Fibroblast of skin of right biceps (primary cell): Measurements from ENCODE around the gene SV2C.
"Not testable (repeated sequence)": the region's sequence is repeated elsewhere in the genome, so short reads cannot be mapped to it uniquely, and the experiment has no call there.

Experiments
- DNase-seq: peaks from one replicate; pipeline ENCODE4 v3.0.0-alpha.2; 2013

Gene SV2C

DNA sequence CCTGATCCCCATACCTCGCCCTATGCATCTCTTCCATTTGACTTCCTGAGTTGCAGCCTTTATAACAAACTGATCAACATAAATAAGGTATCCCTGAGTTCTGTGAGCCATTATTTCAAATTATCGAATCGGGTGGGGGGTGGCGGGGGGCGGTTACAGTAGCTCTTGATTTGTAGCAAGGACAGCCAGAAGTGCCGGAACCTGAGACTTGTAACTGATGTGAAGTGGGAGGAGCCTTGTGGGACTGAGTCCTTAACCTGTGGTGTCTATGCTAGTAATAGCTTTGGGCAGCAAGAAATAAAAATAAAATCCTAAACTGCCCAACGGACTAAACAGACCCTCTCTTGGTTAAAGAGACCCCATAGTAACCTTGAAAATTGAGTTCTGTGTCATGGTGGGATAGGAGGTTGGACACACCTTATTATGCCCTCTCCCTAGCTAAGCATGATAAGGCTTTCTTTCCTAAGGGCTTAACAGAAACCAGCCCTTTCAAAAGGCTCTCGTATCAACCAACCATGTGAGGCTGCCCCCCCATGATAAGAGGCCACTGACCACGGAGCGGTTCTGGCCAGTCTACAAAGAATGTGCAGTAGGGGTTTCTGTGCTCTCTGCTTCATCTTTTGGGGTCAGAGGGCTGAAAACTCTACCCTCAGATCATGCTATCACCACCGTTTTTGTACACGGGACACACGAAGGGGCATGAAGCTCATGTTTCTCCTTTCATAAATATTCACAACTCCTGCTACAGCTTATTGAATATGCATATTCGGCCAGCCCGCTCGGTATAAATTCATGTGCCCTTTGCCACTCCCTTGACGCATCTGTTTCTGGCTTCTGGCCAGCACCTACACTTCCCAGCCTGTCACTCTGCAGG lies 280.4 kb downstream of the SV2C start:
- DNase-seq = no peak

GRCh38 chr5:76364226-76364589 lies 281.0 kb downstream of the SV2C start:
- DNase-seq = no peak

GRCh38 chr5:76365561-76365960 lies 282.4 kb downstream of the SV2C start:
- DNase-seq = no peak

- DNase-seq = no peak
Measured at GRCh38 chr5:76366596-76366995, 283.4 kb downstream of the SV2C start.

DNA sequence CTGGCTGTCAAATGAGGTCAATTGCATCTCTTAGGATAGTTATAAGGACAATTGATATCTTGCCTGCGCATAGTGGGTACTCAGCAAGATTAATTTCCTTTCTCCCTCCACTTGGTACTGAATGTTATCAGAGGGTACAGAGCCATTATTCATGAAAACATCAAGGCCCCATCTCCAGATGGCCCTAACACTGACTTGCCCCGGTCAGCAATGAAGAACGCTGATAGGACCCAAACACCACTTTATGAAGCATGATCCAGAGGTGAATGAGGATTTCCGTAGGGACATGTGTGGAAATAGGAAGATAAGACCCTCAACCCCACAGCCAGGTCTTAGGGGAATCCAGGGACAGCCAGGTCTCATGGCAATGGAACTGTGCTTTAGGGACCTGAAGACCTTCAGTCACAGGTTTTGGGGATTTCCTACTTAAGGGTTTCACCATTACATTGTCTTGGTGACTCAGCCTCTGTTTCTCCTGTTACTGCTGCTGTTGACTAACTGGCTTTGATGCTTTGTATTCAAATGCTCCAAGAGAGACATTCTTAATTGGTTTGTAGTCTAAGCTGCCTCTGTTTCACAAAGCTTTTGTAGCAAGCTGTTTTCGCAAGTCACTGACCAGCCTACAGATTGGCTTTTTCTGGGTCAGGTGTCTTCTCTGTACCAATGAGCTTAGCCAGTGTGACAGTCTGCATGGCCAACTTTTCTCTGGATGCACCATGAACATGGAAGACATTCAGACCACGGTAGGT lies 284.6 kb downstream of the SV2C start:
- DNase-seq = no peak

GRCh38 chr5:76368941-76369340 lies 285.8 kb downstream of the SV2C start:
- no peak for DNase-seq

DNA sequence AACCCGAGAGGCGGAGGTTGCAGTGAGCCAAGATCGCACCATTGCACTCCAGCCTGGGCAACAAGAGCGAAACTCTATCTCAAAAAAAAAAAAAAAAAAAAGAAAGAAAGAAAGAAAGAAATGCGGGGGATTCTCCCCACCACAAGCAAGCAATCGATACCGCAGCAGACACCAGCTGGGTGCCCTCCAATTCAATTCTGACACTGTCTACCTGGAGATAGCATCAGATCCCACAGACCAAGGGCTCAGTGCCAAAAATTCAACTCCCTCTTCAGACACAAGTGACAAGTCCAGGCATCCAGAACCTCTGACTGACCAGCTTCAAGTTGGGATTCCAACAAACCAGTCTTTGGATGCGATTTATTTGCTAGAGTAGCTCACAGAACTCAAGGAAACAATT lies 286.5 kb downstream of the SV2C start:
- not testable (repeated sequence) for DNase-seq

- DNase-seq = peak; percentile 7
Measured at GRCh38 chr5:76371960-76372322, 288.8 kb downstream of the SV2C start.

GRCh38 chr5:76372323-76373054 lies 289.3 kb downstream of the SV2C start:
- peak; percentile 96 for DNase-seq

DNA sequence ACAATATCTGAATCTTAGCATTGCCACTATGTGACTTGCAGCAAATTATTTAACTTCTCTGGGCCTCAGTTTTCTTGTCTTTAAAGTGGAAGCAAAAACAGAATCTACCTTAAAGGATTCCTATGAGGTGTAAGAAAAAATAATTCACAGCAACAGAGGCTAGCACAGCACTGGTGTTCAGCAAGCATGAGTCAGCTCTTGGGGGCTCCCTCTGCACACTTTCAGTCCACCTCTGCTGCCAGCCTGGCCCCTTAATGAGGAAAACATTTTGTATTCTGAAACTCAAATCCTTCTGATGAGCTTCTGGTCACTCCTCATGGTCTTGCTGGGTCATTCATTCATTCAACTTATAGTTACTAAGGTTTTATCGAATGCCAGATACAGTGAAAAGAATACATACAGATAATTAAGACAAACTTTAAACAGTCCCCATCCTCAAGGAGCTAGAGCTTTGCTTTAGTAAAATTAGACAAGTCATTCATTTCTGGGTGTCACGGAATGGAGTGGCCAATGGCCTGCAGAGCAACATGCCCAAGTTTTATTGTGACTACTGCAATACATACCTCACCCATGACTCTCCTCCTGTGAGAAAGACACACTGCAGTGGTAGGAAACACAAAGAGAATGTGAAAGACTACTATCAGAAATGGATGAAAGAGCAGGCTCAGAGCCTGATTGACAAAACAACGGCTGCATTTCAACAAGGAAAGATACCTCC lies 293.1 kb downstream of the SV2C start:
- peak; percentile 52 for DNase-seq

- no peak for DNase-seq
Measured at GRCh38 chr5:76376866-76377230, 293.7 kb downstream of the SV2C start.

- DNase-seq = no peak
Measured at GRCh38 chr5:76378355-76378754, 295.2 kb downstream of the SV2C start.

DNA sequence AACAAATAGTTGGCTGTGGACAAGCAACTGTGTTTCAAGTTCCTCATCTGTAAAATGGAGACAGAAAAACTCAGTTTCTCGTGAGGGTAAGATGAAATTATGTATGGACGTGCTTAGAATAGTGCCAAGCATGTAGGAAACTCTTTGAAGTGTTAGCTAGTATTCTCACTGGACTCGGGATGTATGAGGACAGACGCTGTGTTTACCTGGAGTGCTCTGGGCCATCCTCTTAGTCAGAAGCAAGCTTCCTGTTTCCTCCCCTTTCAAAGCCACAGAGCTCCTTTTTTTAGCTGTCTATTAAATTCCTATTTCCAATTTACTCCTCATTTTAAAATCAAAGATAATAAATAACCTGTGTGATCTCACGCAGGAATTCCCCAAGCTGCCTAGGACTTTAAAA lies 296.1 kb downstream of the SV2C start:
- DNase-seq = no peak

DNA sequence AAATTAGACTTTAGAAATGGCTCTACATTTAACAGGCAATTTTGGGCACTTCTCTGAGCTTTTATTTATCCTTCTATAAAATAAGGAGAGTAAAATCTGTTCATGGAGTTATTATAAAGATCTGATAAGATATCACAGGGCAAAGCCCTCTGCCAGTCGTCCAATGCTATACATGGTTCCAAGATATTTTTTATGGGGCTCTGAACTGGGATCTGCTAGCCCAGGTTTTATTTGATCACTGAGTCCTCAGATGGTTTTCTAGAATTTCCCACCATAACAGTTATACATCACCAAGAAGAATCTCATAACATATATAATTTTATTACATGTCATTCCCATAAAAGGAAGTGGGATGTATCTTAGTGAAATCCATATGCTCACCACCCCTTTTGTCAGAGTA lies 296.7 kb downstream of the SV2C start:
- DNase-seq = no peak

GRCh38 chr5:76380346-76381066 lies 297.3 kb downstream of the SV2C start:
- no peak for DNase-seq

GRCh38 chr5:76383126-76383832 lies 300.1 kb downstream of the SV2C start:
- no peak for DNase-seq

DNA sequence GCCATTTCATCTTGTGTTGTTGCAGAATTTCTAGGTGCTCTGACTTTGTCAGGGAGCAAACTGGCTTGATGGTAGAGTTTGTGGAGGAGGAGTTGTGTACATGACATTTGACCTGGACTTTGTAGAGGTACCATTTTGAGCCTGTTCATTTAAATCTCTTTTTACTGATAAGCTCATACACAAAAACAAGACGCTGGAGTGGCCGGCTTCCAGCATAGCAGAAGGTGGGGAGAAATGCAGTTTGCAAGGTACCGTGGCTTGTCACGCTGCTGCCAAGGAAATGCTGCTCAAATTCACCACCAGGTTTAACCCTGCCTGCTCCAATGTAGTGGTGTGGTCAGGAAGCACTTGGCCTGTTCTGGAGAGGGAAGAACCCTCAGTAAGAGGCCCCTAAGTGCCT lies 301.0 kb downstream of the SV2C start:
- no peak for DNase-seq

GRCh38 chr5:76384705-76385104 lies 301.5 kb downstream of the SV2C start:
- no peak for DNase-seq

DNA sequence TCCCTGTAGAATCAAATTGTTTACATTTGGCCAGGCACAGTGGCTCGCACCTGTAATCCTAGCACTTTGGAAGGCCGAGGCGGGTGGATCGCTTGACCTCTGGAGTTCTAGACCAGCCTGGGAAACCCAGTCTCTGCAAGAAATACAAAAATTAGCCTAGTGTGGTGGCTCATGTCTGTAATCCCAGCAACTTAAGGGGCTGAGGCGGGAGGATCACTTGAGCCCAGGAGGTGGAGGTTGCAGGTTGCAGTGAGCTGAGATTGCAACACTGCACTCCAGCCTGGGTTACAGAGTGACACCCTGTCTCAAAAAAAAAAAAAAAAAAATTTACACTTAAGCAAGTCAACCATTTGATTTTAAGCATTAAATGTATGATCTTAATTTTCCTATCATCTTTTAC lies 302.4 kb downstream of the SV2C start:
- DNase-seq = no peak

GRCh38 chr5:76386360-76386759 lies 303.2 kb downstream of the SV2C start:
- DNase-seq = no peak

- DNase-seq = no peak
Measured at GRCh38 chr5:76388236-76388635, 305.1 kb downstream of the SV2C start.
